GM19043 (cell line): ENCODE results near the gene B4GALT5.
"Not testable (repeated sequence)": the region's sequence is repeated elsewhere in the genome, so short reads cannot be mapped to it uniquely, and the experiment has no call there.

Experiments
- ATAC-seq: cut with Tn5 transposase; IDR thresholded peaks from one replicate; pipeline ENCODE4 v1.9.1; 2021; ENCODE audit warnings: low read depth; ENCODE audit not compliant: unreplicated experiment

B4GALT5 gene

GRCh38 chr20:49684335-49684997 is 29.2 kb downstream of the B4GALT5 start:
- ATAC-seq = no peak

- ATAC-seq = no peak
These were observed 30.9 kb downstream of the B4GALT5 start for GRCh38 chr20:49682798-49683197.

GRCh38 chr20:49682278-49682677 is 31.4 kb downstream of the B4GALT5 start:
- ATAC-seq = no peak

GRCh38 chr20:49681850-49682216 is 31.8 kb downstream of the B4GALT5 start:
- ATAC-seq = no peak

GRCh38 chr20:49680484-49680883 is 33.2 kb downstream of the B4GALT5 start:
- ATAC-seq = no peak

GRCh38 chr20:49679634-49680033 is 34.0 kb downstream of the B4GALT5 start:
- ATAC-seq = no peak

GRCh38 chr20:49677777-49678758 is 35.6 kb downstream of the B4GALT5 start:
- no peak for ATAC-seq

- no peak for ATAC-seq
These were observed 36.9 kb downstream of the B4GALT5 start for GRCh38 chr20:49676581-49677291.

- ATAC-seq = peak; percentile 52
These were observed 38.1 kb downstream of the B4GALT5 start for GRCh38 chr20:49675368-49676151.

GRCh38 chr20:49674383-49675352 is 39.0 kb downstream of the B4GALT5 start:
- no peak for ATAC-seq

- ATAC-seq = no peak
These were observed 41.5 kb downstream of the B4GALT5 start for GRCh38 chr20:49672096-49672664.

- ATAC-seq = no peak
These were observed 42.2 kb downstream of the B4GALT5 start for GRCh38 chr20:49671433-49671832.

GRCh38 chr20:49669601-49670189 is 44.0 kb downstream of the B4GALT5 start:
- peak; percentile 50 for ATAC-seq

- ATAC-seq = not testable (repeated sequence)
These were observed 44.8 kb downstream of the B4GALT5 start for GRCh38 chr20:49668878-49669195.

GRCh38 chr20:49668181-49668877 is 45.3 kb downstream of the B4GALT5 start:
- no peak for ATAC-seq

- no peak for ATAC-seq
These were observed 46.8 kb downstream of the B4GALT5 start for GRCh38 chr20:49666911-49667310.

GRCh38 chr20:49665796-49666195 is 47.9 kb downstream of the B4GALT5 start:
- ATAC-seq = no peak
